ENCODE data around the gene YPEL5. TPM values are rescaled to one million over a fixed set of nuclear protein-coding genes. Genes with fewer than 3 reads are reported as not detected.

YPEL5 gene
- total RNA-seq, 1 experiment from 2014 or later: 66.4 TPM

DNA sequence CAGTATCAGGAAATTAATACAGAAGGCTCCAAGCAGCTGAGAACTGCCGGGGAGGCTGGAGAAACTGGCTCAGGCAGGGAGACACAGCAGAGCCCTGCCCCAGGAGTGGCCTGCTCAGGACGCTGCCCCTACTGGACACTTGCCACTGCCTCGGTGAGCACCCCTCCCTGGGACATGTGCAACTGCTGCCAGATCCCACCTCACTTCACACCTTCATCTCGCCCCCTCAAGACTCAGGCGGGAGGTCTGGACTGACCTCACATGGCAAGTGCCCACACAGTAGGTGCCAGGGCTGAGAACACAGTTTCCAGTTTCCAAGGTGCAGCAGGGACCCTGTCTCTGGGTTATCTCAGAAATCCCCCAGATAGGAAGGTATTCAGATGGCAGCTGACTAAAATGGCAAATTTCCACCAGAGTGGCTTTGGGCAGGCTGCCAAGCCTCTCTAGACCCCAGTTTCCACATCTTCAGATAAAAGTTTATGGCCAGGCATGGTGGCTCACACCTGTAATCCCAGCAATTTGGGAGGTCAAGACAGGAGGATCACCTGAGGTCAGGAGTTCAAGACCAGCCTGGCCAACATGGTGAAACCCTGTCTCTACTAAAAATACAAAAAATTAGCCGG, 50.9 kb downstream of the YPEL5 start:
- CTCF ChIA-PET: no interaction called here
- in situ Hi-C loops (cut with HindIII; ENCODE audit: low pct_unique_long_range_greater_than_20kb, low sequenced_read_pairs) (no loop called here), intact Hi-C loops (cut with micrococcal nuclease; ENCODE audit: unreplicated experiment) (no loop called here)
- Histone ChIP-seq H3K27me3 (ENCODE audit: control insufficient read depth, insufficient read depth, low read length) (peaks cover 2% of the 10 kb centered on the region), H3K9me3 (ENCODE audit: control insufficient read depth, insufficient read depth, low read depth, low read length) (no peaks in the 10 kb centered on the region), H3K4me3 (ENCODE audit: low read depth in 2 of 2, low read length in 2 of 2) (no peak overlapping the region), H3K36me3 (ENCODE audit: control insufficient read depth, insufficient read depth, low read length) (no peaks in the 10 kb centered on the region), H3K4me1 (ENCODE audit: control insufficient read depth, insufficient read depth, low read length) (no peaks in the 10 kb centered on the region), H3K27ac (ENCODE audit: low read length) (no peak overlapping the region)
- POLR2A ChIA-PET: no interaction called here
- no peak for ATAC-seq
- DNase-seq (ENCODE audit: low read depth, low spot score): no peak
- BruUV-seq (replicated peaks): no TSS peak
- TF ChIP-seq, protein P1, sequence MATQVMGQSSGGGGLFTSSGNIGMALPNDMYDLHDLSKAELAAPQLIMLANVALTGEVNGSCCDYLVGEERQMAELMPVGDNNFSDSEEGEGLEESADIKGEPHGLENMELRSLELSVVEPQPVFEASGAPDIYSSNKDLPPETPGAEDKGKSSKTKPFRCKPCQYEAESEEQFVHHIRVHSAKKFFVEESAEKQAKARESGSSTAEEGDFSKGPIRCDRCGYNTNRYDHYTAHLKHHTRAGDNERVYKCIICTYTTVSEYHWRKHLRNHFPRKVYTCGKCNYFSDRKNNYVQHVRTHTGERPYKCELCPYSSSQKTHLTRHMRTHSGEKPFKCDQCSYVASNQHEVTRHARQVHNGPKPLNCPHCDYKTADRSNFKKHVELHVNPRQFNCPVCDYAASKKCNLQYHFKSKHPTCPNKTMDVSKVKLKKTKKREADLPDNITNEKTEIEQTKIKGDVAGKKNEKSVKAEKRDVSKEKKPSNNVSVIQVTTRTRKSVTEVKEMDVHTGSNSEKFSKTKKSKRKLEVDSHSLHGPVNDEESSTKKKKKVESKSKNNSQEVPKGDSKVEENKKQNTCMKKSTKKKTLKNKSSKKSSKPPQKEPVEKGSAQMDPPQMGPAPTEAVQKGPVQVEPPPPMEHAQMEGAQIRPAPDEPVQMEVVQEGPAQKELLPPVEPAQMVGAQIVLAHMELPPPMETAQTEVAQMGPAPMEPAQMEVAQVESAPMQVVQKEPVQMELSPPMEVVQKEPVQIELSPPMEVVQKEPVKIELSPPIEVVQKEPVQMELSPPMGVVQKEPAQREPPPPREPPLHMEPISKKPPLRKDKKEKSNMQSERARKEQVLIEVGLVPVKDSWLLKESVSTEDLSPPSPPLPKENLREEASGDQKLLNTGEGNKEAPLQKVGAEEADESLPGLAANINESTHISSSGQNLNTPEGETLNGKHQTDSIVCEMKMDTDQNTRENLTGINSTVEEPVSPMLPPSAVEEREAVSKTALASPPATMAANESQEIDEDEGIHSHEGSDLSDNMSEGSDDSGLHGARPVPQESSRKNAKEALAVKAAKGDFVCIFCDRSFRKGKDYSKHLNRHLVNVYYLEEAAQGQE (IDR thresholded peaks at IDR 0.05; ENCODE audit: insufficient read depth in 1 of 2, low read depth in 2 of 2, low read length in 1 of 2): no peak
- TF ChIP-seq TCF7L2 (IDR thresholded peaks at IDR 0.05; ENCODE audit: low read depth, low read length): no peak

DNA sequence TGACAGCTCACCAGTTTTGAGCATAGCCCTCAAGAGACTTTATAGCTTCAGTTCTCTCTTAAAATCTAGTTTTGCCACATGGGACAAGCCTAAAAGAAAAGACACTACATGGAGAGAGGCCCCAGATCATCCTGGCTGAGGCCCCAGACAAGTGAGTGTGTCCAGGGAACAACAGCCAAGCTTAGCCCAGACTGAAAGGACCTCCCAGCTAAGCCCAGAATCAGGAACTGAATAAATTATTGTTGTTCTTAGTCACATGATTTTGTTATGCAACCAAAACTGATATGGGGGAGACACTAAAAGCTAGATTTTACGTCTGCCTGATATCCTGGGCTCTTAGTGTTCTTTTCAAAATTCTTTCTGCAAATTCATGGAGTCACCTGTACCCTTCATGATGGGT, 55.2 kb downstream of the YPEL5 start:
- no peaks in the 10 kb centered on the region for H3K9me3 ChIP-seq (ENCODE audit: control insufficient read depth, insufficient read depth, low read depth, low read length)
- CTCF ChIA-PET: no interaction called here
- ATAC-seq: no peak
- BruUV-seq (replicated peaks): no TSS peak
- H3K4me1 ChIP-seq (ENCODE audit: control insufficient read depth, insufficient read depth, low read length): no peaks in the 10 kb centered on the region
- intact Hi-C loops (cut with micrococcal nuclease; ENCODE audit: unreplicated experiment) (no loop called here), in situ Hi-C loops (cut with HindIII; ENCODE audit: low pct_unique_long_range_greater_than_20kb, low sequenced_read_pairs) (no loop called here)
- H3K27ac ChIP-seq (ENCODE audit: low read length): no peak overlapping the region
- POLR2A ChIA-PET: no interaction called here
- peaks cover 5% of the 10 kb centered on the region for H3K27me3 ChIP-seq (ENCODE audit: control insufficient read depth, insufficient read depth, low read length)
- TF ChIP-seq POLR2AphosphoS5 (IDR thresholded peaks at IDR 0.05; ENCODE audit: low read depth, low read length) (no peak), SIN3A (IDR thresholded peaks at IDR 0.05; ENCODE audit: borderline replicate concordance, insufficient read depth, low read depth, low read length) (no peak), TCF7L2 (IDR thresholded peaks at IDR 0.05; ENCODE audit: low read depth, low read length) (no peak)
- TF ChIP-seq, protein P2, sequence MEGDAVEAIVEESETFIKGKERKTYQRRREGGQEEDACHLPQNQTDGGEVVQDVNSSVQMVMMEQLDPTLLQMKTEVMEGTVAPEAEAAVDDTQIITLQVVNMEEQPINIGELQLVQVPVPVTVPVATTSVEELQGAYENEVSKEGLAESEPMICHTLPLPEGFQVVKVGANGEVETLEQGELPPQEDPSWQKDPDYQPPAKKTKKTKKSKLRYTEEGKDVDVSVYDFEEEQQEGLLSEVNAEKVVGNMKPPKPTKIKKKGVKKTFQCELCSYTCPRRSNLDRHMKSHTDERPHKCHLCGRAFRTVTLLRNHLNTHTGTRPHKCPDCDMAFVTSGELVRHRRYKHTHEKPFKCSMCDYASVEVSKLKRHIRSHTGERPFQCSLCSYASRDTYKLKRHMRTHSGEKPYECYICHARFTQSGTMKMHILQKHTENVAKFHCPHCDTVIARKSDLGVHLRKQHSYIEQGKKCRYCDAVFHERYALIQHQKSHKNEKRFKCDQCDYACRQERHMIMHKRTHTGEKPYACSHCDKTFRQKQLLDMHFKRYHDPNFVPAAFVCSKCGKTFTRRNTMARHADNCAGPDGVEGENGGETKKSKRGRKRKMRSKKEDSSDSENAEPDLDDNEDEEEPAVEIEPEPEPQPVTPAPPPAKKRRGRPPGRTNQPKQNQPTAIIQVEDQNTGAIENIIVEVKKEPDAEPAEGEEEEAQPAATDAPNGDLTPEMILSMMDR (IDR thresholded peaks at IDR 0.05): no peak
- TF ChIP-seq, protein P1 (IDR thresholded peaks at IDR 0.05; ENCODE audit: insufficient read depth in 1 of 2, low read depth in 2 of 2, low read length in 1 of 2): no peak
- H3K4me3 ChIP-seq (ENCODE audit: low read depth in 2 of 2, low read length in 2 of 2): no peak overlapping the region
- no peaks in the 10 kb centered on the region for H3K36me3 ChIP-seq (ENCODE audit: control insufficient read depth, insufficient read depth, low read length)
- no peak for DNase-seq (ENCODE audit: low read depth, low spot score)

All from Panc1 (cell line).